Measurements from ENCODE around the gene CDCP2. TPM values are rescaled to one million over a fixed set of nuclear protein-coding genes. Genes with fewer than 3 reads are reported as not detected.

The CDCP2 gene
- total RNA-seq, 1 donor from 2014 or later = not detected

DNA sequence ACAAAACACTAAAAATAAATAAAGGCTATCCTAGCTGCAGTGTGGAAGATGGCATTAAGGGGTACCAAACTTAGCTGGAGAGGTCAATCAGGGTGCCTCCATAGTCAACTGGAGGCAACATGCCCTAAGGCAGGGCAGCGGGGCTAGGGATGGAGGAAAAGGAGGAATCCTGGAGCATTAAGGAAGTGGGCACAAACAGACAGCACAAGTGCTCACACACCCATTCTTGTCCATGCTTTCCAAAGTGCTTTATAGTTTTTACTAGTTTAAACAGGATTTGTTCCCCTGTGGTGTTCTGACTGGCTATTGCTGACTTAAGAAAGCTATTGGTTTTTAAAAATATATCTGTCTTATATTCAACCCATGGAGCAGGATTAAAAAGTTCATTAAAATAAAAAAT lies 66.0 kb downstream of the CDCP2 start:
- TF ChIP-seq EZH2 (IDR thresholded peaks at IDR 0.05; ENCODE audit: insufficient read depth, low read length) (no peak), CTCF (IDR thresholded peaks at IDR 0.05; ENCODE audit: insufficient read depth, low read depth, low read length) (no peak)
- H3K4me3 Mint-ChIP-seq (ENCODE audit: unreplicated experiment) = no peak overlapping the region
- Histone ChIP-seq H3K4me1 (ENCODE audit: insufficient read depth, low read length) (no peaks in the 10 kb centered on the region), H3K27me3 (ENCODE audit: insufficient read depth, low read length) (no peaks in the 10 kb centered on the region), H4K20me1 (ENCODE audit: insufficient read depth, low read length) (no peaks in the 10 kb centered on the region), H3K4me3 (ENCODE audit: insufficient read depth, low read depth, low read length) (no peak overlapping the region), H3K27ac (ENCODE audit: low read depth, low read length) (no peak overlapping the region), H3K79me2 (ENCODE audit: insufficient read depth, low read length) (no peaks in the 10 kb centered on the region), H2AFZ (ENCODE audit: low read depth, low read length) (no peak overlapping the region), H3K4me2 (ENCODE audit: low read length) (no peak overlapping the region), H3K36me3 (ENCODE audit: insufficient read depth, low read length) (no peaks in the 10 kb centered on the region), H3K9me3 (ENCODE audit: insufficient read depth, low read depth, low read length) (no peaks in the 10 kb centered on the region), H3K9ac (ENCODE audit: low read length) (no peak overlapping the region)
- no peaks in the 10 kb centered on the region for H3K36me3 Mint-ChIP-seq (ENCODE audit: low read depth, unreplicated experiment)
- H3K27me3 Mint-ChIP-seq (ENCODE audit: low read depth, unreplicated experiment) = no peaks in the 10 kb centered on the region
- no peaks in the 10 kb centered on the region for H3K9me3 Mint-ChIP-seq (ENCODE audit: unreplicated experiment)
- no peaks in the 10 kb centered on the region for H3K4me1 Mint-ChIP-seq (ENCODE audit: low read depth, unreplicated experiment)
- no peak for FAIRE-seq
- DNase-seq (ENCODE audit: low read depth) = no peak
- no peak overlapping the region for H3K27ac Mint-ChIP-seq (ENCODE audit: unreplicated experiment)

DNA sequence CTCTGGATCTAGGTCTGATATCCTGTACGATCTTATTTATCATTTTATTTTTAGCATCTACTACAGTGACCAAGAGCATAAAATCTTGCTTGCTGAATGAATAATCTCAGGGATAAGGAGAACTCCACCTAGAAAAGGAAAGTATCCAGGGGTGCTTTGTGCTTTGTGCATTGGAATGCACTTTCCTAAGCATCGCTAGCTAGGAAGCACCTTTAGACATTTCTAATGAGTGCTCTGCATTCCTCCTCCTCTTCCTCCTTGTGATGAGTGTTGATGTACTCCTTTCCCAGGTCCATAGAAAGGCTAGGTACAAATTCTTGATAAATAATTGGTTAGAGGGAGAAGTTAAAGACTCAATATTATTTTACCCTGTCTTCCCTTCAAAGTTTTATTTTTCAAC lies 68.0 kb downstream of the CDCP2 start:
- FAIRE-seq (no peak), DNase-seq (ENCODE audit: low read depth) (no peak)
- Histone ChIP-seq H4K20me1 (ENCODE audit: insufficient read depth, low read length) (no peaks in the 10 kb centered on the region), H3K9me3 (ENCODE audit: insufficient read depth, low read depth, low read length) (no peaks in the 10 kb centered on the region), H3K4me3 (ENCODE audit: insufficient read depth, low read depth, low read length) (no peak overlapping the region), H3K27me3 (ENCODE audit: insufficient read depth, low read length) (no peaks in the 10 kb centered on the region), H2AFZ (ENCODE audit: low read depth, low read length) (no peak overlapping the region), H3K4me2 (ENCODE audit: low read length) (no peak overlapping the region), H3K4me1 (ENCODE audit: insufficient read depth, low read length) (no peaks in the 10 kb centered on the region), H3K27ac (ENCODE audit: low read depth, low read length) (no peak overlapping the region), H3K36me3 (ENCODE audit: insufficient read depth, low read length) (no peaks in the 10 kb centered on the region), H3K79me2 (ENCODE audit: insufficient read depth, low read length) (no peaks in the 10 kb centered on the region), H3K9ac (ENCODE audit: low read length) (no peak overlapping the region)
- H3K36me3 Mint-ChIP-seq (ENCODE audit: low read depth, unreplicated experiment) = no peaks in the 10 kb centered on the region
- no peak overlapping the region for H3K4me3 Mint-ChIP-seq (ENCODE audit: unreplicated experiment)
- H3K4me1 Mint-ChIP-seq (ENCODE audit: low read depth, unreplicated experiment) = no peaks in the 10 kb centered on the region
- no peak overlapping the region for H3K27ac Mint-ChIP-seq (ENCODE audit: unreplicated experiment)
- no peak for TF ChIP-seq EZH2 (IDR thresholded peaks at IDR 0.05; ENCODE audit: insufficient read depth, low read length)
- TF ChIP-seq CTCF (IDR thresholded peaks at IDR 0.05; ENCODE audit: insufficient read depth, low read depth, low read length) = no peak
- no peaks in the 10 kb centered on the region for H3K9me3 Mint-ChIP-seq (ENCODE audit: unreplicated experiment)
- H3K27me3 Mint-ChIP-seq (ENCODE audit: low read depth, unreplicated experiment) = no peaks in the 10 kb centered on the region

Other genes with a start within 250 kb of the CDCP2 start
- 25.7 and 29.4 TPM in 2 replicates for gene IFT25, start 207.3 kb downstream of the CDCP2 start, total RNA-seq
- gene LRRC42, start 206.7 kb downstream of the CDCP2 start, total RNA-seq = 51.1 and 54.6 TPM in 2 replicates
- gene LDLRAD1, start 134.8 kb downstream of the CDCP2 start, total RNA-seq = not detected in 2 replicates
- gene TMEM59, start 99.8 kb downstream of the CDCP2 start, total RNA-seq = 315 and 386 TPM in 2 replicates
- 3.7 and 4.6 TPM in 2 replicates for gene TCEANC2, start 99.4 kb downstream of the CDCP2 start, total RNA-seq
- gene CYB5RL, start 47.0 kb upstream of the CDCP2 start, total RNA-seq = 3.9 TPM in 2 replicates
- gene MRPL37, start 47.2 kb upstream of the CDCP2 start, total RNA-seq = 80.0 and 81.4 TPM in 2 replicates